ENCODE measurements around the gene IL12RB2.
"Not testable (repeated sequence)": the region's sequence is repeated elsewhere in the genome, so short reads cannot be mapped to it uniquely, and the experiment has no call there.

Gene IL12RB2

DNA sequence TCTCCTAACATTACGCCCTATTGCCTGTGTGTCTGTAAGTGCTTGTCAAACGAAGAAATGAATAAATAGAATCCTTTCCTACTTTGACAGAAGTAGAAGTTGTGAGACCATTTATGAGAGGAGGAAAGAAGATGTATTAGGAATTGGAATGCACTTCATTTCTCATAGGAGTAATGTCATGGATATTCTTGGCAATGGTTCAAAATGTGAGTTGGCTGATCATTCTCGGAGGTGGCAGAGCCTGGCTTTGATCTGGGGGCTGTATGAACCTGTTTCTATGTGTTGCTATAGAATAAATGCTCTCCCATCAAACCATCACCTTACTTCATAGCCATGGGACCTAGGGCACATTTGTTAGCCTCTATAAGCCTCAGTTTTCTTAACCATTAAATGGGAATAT, 132.7 kb downstream of the IL12RB2 start:
- Histone ChIP-seq H3K4me3 (ENCODE audit: low read depth, low read length) (no peak overlapping the region), H3K36me3 (ENCODE audit: control insufficient read depth, insufficient read depth, low read length) (no peaks in the 10 kb centered on the region), H3K4me1 (ENCODE audit: control insufficient read depth, insufficient read depth, low read length) (no peaks in the 10 kb centered on the region), H3K27me3 (ENCODE audit: control insufficient read depth, insufficient read depth, low read length) (no peaks in the 10 kb centered on the region), H3K9me3 (ENCODE audit: control insufficient read depth, insufficient read depth, low read length) (no peaks in the 10 kb centered on the region), H3K9ac (ENCODE audit: low read depth, low read length) (no peak overlapping the region)

GRCh38 chr1:67441183-67441582, 133.5 kb downstream of the IL12RB2 start:
- no peaks in the 10 kb centered on the region for H3K36me3 ChIP-seq (ENCODE audit: control insufficient read depth, insufficient read depth, low read length)
- no peak overlapping the region for H3K4me3 ChIP-seq (ENCODE audit: low read depth, low read length)
- H3K9ac ChIP-seq (ENCODE audit: low read depth, low read length) = no peak overlapping the region
- H3K4me1 ChIP-seq (ENCODE audit: control insufficient read depth, insufficient read depth, low read length) = no peaks in the 10 kb centered on the region
- H3K27me3 ChIP-seq (ENCODE audit: control insufficient read depth, insufficient read depth, low read length) = no peaks in the 10 kb centered on the region
- no peaks in the 10 kb centered on the region for H3K9me3 ChIP-seq (ENCODE audit: control insufficient read depth, insufficient read depth, low read length)

DNA sequence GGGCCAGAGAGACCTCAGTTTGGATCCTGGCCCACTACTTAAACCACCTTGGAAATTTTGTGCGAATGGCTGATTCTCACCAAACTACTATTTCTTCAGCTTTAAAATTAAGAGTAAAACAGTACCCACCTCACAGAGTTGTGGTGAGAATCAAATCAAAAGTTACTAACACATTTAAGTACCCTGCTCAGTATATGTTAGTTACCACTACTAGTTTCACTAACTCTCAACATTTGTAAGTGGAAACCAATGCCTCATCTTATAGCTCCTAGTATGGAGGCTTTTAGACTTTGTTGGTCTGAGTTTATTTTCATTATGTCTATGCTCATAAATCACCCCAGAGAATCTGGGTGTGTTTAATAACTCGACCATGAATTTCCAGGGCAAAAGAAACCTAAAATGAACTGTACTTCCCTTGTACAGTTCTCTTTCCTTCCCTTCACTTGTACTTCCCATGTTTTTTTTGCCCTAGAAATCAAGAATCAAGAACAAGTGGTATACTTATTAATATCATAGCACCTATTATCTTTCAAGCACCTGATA, 134.1 kb downstream of the IL12RB2 start:
- Histone ChIP-seq H3K36me3 (ENCODE audit: control insufficient read depth, insufficient read depth, low read length) (no peaks in the 10 kb centered on the region), H3K9ac (ENCODE audit: low read depth, low read length) (no peak overlapping the region)

GRCh38 chr1:67446014-67446413, 138.3 kb downstream of the IL12RB2 start:
- H3K9me3 ChIP-seq (ENCODE audit: control insufficient read depth, insufficient read depth, low read length); H3K36me3 ChIP-seq (ENCODE audit: control insufficient read depth, insufficient read depth, low read length); H3K27me3 ChIP-seq (ENCODE audit: control insufficient read depth, insufficient read depth, low read length); H3K4me1 ChIP-seq (ENCODE audit: control insufficient read depth, insufficient read depth, low read length); H3K4me3 ChIP-seq (ENCODE audit: low read depth, low read length); H3K9ac ChIP-seq (ENCODE audit: low read depth, low read length): not testable (repeated sequence)

More for the DNA sequence above, 134.1 kb downstream of the IL12RB2 start:
- no peaks in the 10 kb centered on the region for H3K4me1 ChIP-seq (ENCODE audit: control insufficient read depth, insufficient read depth, low read length)
- H3K27me3 ChIP-seq (ENCODE audit: control insufficient read depth, insufficient read depth, low read length) = no peaks in the 10 kb centered on the region
- H3K9me3 ChIP-seq (ENCODE audit: control insufficient read depth, insufficient read depth, low read length) = no peaks in the 10 kb centered on the region
- H3K4me3 ChIP-seq (ENCODE audit: low read depth, low read length) = no peak overlapping the region
